Activated CD4-positive, alpha-beta memory T cell treated with anti-CD3 and anti-CD28 coated beads for 36 hours (primary cell): Measurements from ENCODE around the gene RAI2. TPM values are rescaled to one million over a fixed set of nuclear protein-coding genes. Genes with fewer than 3 reads are reported as not detected.

Experiments used
- CTCF ChIA-PET: fragments of 350-600 bp; sonication (Branson Sonifier 250); formaldehyde crosslinking; loops from one replicate; lab custom pipeline; 2021; ENCODE audit warnings: antibody characterized with exemption, inconsistent platforms; lab: Charles Lee
- POLR2A ChIA-PET: fragments of 350-600 bp; sonication (Branson Sonifier 250); formaldehyde crosslinking; loops from one replicate; lab custom pipeline; 2021; ENCODE audit warnings: antibody characterized with exemption; lab: Charles Lee
- DNase-seq: peaks from one replicate; pipeline ENCODE4 v3.0.0-alpha.2; 2020
- H3K27ac Mint-ChIP-seq: one replicate; pipeline ENCODE4 v1.8.0; 2021; ENCODE audit warnings: mixed read lengths
- H3K27me3 Mint-ChIP-seq: one replicate; pipeline ENCODE4 v1.8.0; 2021; ENCODE audit warnings: mixed read lengths
- H3K36me3 Mint-ChIP-seq: one replicate; pipeline ENCODE4 v1.8.0; 2021; ENCODE audit warnings: mixed read lengths
- H3K4me1 Mint-ChIP-seq: one replicate; pipeline ENCODE4 v1.8.0; 2021; ENCODE audit warnings: low read depth, mixed read lengths
- H3K4me3 Mint-ChIP-seq: one replicate; pipeline ENCODE4 v1.8.0; 2021; ENCODE audit warnings: mild to moderate bottlenecking, mixed read lengths
- H3K9me3 Mint-ChIP-seq: one replicate; pipeline ENCODE4 v1.8.0; 2021; ENCODE audit warnings: mixed read lengths
- intact Hi-C: fragments of 100-400 bp; cut with micrococcal nuclease; formaldehyde crosslinking; loops from one replicate; pipeline ENCODE4 v1.15.1; 2023
- total RNA-seq, 2 experiments: library from RNA; stranded (reverse); gene quantifications; one replicate each; pipeline ENCODE4 v1.2.3, GENCODE V29; 2021

Gene RAI2
- total RNA-seq, 2 experiments from 2014 or later = 0.39 to 0.43 TPM

DNA sequence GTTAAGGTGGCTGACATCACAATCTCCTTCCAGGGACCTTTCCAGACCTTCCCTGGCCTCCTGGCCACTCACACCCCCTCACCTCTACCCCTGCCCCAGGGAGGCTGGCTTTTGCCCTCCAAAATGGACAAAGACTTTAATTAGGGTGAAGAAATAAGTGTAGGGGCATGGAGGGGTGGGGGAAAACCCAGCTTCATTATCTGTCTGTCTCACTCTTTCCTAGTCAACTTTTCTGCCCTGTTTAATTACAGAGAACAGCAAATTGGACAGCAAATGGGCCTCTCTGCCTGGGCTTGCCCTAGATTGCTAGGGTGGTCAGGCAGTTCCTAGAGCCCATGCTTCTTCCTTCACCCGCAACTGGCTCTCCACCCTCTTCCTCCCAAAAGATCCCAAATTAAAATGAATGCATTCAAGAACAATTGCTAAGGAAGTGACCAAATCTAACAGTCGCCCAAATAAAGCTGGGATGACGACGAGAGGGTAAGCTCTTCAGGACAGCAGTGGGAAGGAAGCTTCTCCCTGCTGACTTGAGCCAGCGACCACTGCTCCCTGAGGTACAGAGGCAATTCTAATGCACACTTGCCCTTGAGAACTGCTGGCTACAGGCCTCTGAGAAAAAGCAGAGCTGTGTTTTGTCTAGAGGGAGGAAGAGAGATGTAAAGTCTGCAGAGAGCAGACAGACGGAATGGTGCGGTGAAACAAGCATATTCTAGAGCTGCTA lies 12.4 kb downstream of the RAI2 start:
- Mint-ChIP-seq H3K4me3 (no peak overlapping the region), H3K36me3 (no peaks in the 10 kb centered on the region), H3K27me3 (no peaks in the 10 kb centered on the region), H3K27ac (peak overlapping the region; percentile 65), H3K9me3 (no peaks in the 10 kb centered on the region), H3K4me1 (peaks cover 4% of the 10 kb centered on the region)
- ChIA-PET POLR2A (no interaction called here), CTCF (no interaction called here)
- intact Hi-C loops = no loop called here
- no peak for DNase-seq

DNA sequence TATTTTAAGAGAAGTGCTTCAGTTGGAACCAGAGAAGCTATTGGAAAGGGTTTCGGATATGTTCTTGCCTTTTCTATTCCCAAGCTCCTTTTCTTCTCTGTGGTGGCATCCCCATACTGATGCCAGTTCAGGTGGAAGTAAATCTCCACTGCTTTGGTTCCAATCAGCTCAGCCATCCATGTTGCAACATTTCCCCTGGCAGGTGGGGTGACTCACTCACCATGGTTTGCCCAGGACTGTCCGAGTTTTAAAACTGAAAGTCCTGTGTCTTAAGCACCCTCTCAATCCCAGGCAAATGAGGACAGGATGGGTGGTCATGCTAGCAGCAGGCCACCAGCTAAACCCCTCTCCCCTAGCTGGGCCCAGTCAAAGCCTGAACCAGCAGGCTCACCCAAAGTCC lies 15.1 kb downstream of the RAI2 start:
- Mint-ChIP-seq H3K36me3 (no peaks in the 10 kb centered on the region), H3K4me1 (peaks cover 4% of the 10 kb centered on the region), H3K27me3 (no peaks in the 10 kb centered on the region), H3K27ac (no peak overlapping the region), H3K9me3 (no peaks in the 10 kb centered on the region), H3K4me3 (no peak overlapping the region)
- no peak for DNase-seq
- POLR2A ChIA-PET = no interaction called here
- intact Hi-C loops = no loop called here
- CTCF ChIA-PET = no interaction called here

DNA sequence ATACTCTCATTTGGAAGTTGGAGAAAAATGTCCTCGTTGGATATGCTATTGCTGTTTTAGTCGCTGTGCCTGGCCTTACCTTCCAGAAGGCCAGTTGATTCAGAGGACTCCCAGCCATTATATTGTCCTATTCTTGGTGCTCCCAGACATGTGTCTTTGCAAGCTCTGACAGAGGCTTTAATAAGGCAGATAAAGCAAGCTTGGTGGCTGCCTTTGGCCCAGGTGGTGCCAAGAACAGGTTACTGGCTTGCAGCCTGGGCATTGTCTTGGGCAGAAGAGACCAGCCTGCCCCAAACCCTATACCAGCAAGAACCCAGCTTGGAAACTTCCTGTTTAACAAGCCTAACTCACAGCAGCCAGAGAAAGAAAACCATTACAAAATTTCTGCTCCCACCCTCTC lies 16.9 kb downstream of the RAI2 start:
- CTCF ChIA-PET = no interaction called here
- POLR2A ChIA-PET = no interaction called here
- H3K4me3 Mint-ChIP-seq = no peak overlapping the region
- no peak overlapping the region for H3K27ac Mint-ChIP-seq
- no peaks in the 10 kb centered on the region for H3K9me3 Mint-ChIP-seq
- H3K27me3 Mint-ChIP-seq = no peaks in the 10 kb centered on the region
- H3K36me3 Mint-ChIP-seq = no peaks in the 10 kb centered on the region
- H3K4me1 Mint-ChIP-seq = peaks cover 4% of the 10 kb centered on the region
- intact Hi-C loops = no loop called here
- DNase-seq = no peak

DNA sequence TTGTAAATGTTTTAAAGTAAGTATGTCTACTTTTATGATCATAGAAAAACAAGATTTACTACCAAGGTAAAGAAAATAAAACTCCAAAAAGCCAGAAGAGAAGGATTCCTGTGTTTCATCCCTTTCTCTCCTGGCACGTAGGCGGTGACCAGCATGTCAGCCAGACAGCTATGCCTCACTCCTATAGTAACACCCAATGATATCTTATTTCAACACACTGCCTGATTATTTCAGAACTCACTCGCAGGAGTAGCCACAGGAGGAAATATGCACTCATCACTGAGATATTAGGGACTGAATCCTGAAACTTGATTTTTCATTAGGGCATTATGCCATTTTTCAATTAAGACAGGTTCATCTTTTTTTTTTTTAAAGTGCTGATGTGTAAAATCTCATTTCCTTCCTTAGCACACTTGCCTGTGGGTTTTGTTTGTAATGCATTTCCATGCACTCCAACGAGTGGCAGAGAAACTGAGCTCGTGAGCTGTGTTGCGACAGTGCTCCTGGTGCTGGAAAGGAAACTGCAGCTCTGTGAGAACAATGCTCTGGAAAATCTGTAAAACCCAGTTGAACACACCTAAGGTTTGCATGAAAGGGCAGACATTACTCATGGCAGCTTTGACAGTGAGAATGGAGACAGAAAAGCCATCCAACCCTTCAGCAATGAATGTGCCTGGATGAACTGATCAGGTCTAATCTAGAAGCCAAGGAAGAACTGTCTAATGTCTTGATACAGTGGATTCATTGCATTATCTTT lies 18.2 kb downstream of the RAI2 start:
- no peak overlapping the region for H3K4me3 Mint-ChIP-seq
- CTCF ChIA-PET = no interaction called here
- no peaks in the 10 kb centered on the region for H3K9me3 Mint-ChIP-seq
- H3K36me3 Mint-ChIP-seq = no peaks in the 10 kb centered on the region
- no peaks in the 10 kb centered on the region for H3K4me1 Mint-ChIP-seq
- intact Hi-C loops = no loop called here
- POLR2A ChIA-PET = no interaction called here
- DNase-seq = no peak
- H3K27me3 Mint-ChIP-seq = no peaks in the 10 kb centered on the region
- no peak overlapping the region for H3K27ac Mint-ChIP-seq

DNA sequence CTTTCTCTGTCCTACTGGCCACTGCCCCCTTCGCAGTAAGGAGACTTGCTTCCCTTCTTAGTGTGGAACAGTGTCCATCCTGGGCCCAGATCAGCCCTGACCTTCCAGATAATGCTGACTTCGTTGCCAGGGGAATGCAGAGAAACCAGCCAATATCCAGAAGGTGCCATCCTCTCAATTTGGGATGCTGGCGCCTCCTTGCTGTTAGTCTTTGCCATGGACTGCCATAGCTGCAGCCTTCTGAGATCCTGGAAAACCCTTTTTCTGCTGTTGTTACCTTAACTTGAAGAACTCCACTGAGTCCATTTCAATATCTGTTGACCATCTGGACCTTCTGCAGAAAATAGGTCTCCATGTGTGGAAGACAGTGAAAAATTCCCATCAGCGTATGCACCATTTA lies 21.8 kb downstream of the RAI2 start:
- CTCF ChIA-PET = no interaction called here
- intact Hi-C loops = no loop called here

DNA sequence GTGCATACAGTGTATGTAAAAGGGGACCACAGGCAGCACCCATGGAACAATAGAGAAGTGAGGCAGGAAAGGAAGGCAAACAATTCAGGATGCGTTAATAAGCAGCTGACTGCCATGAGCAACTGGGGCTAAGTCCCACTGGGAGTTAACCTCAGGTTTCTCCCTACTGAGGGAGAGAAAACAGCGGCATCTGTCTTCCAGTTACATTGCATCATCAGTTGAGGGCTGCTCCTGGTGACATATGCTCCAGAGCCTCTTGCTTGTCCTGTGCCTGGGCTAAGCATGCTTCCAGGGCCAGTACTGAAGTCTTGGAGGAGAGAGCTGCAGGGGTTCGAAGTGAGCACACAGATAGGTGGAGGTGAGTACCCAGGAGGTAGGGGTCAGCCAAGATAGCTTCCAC lies 24.3 kb downstream of the RAI2 start:
- no peak for DNase-seq
- ChIA-PET CTCF (no interaction called here), POLR2A (no interaction called here)
- Mint-ChIP-seq H3K36me3 (no peaks in the 10 kb centered on the region), H3K9me3 (no peaks in the 10 kb centered on the region), H3K27me3 (no peaks in the 10 kb centered on the region), H3K4me3 (no peak overlapping the region), H3K27ac (no peak overlapping the region), H3K4me1 (no peaks in the 10 kb centered on the region)
- intact Hi-C loops = no loop called here

More for the DNA sequence above, 21.8 kb downstream of the RAI2 start:
- no peaks in the 10 kb centered on the region for H3K9me3 Mint-ChIP-seq
- DNase-seq = no peak
- no peak overlapping the region for H3K27ac Mint-ChIP-seq
- H3K27me3 Mint-ChIP-seq = no peaks in the 10 kb centered on the region
- no peaks in the 10 kb centered on the region for H3K4me1 Mint-ChIP-seq
- H3K36me3 Mint-ChIP-seq = no peaks in the 10 kb centered on the region
- POLR2A ChIA-PET = no interaction called here
- H3K4me3 Mint-ChIP-seq = no peak overlapping the region

DNA sequence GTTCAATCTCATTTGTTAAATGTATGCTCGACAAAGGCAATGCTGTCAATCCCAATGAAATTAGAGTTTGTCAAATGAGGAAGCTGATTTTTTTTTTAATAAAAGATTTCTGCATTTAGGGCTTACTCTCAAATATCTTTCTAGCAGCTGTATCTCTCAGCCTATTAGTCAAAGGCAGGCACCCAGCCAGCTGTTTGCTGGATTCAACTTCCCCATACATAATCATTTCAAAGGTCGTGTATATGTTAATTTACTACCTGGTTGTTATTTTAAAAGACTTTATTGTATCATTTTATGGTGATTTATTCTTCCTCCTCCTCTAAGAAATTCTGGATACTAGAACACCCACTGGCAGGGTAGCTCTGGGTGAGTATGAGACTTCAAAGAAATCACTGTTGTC lies 27.1 kb downstream of the RAI2 start:
- no peaks in the 10 kb centered on the region for H3K36me3 Mint-ChIP-seq
- no peak overlapping the region for H3K27ac Mint-ChIP-seq
- no peak for DNase-seq
- H3K4me1 Mint-ChIP-seq = no peaks in the 10 kb centered on the region
- intact Hi-C loops = no loop called here
- ChIA-PET CTCF (no interaction called here), POLR2A (no interaction called here)
- H3K4me3 Mint-ChIP-seq = no peak overlapping the region
- H3K27me3 Mint-ChIP-seq = no peaks in the 10 kb centered on the region
- H3K9me3 Mint-ChIP-seq = no peaks in the 10 kb centered on the region

DNA sequence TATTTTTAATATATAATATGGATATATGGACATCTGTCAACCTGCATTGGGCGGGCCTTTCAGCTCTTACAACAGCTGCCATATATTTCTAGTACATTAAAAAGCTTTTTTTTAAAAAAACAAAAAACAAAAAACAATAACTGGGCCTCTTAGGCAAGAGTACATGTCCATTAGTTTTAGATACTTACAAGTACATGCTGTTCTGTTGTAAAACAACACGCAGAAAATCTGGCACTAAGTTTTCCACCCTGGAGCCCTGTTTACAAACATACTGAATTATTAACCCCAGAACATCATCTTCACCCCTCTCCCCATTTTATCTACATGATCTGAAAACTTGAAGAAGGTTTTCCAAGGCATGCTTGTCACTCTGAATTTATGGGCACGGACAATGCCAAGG lies 29.8 kb downstream of the RAI2 start:
- POLR2A ChIA-PET = no interaction called here
- Mint-ChIP-seq H3K4me3 (no peak overlapping the region), H3K4me1 (no peaks in the 10 kb centered on the region), H3K36me3 (no peaks in the 10 kb centered on the region), H3K9me3 (no peaks in the 10 kb centered on the region), H3K27ac (no peak overlapping the region), H3K27me3 (no peaks in the 10 kb centered on the region)
- DNase-seq = no peak
- CTCF ChIA-PET = no interaction called here
- intact Hi-C loops = no loop called here

DNA sequence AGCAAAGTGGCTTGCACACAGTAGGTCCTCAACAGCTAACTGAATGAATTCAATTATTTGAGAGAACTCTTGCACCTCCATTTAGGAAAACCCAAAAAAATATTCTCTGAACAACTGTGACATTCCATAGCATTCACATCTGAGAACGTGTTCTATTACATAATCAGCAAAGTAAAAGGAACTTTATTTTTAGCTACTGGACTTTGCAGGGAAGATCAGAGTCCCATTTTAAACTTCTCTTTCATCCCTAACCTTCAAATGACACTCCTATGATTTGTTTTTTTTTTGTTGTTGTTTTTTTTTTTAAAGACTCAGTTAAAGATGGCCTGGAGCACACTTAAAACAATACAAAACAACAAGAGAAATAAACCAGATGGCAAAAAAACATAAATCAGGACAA lies 30.9 kb downstream of the RAI2 start:
- no peaks in the 10 kb centered on the region for H3K36me3 Mint-ChIP-seq
- intact Hi-C loops = no loop called here
- no peaks in the 10 kb centered on the region for H3K9me3 Mint-ChIP-seq
- POLR2A ChIA-PET = no interaction called here
- CTCF ChIA-PET = no interaction called here
- no peaks in the 10 kb centered on the region for H3K4me1 Mint-ChIP-seq
- H3K27ac Mint-ChIP-seq = no peak overlapping the region
- no peak overlapping the region for H3K4me3 Mint-ChIP-seq
- no peak for DNase-seq
- no peaks in the 10 kb centered on the region for H3K27me3 Mint-ChIP-seq

DNA sequence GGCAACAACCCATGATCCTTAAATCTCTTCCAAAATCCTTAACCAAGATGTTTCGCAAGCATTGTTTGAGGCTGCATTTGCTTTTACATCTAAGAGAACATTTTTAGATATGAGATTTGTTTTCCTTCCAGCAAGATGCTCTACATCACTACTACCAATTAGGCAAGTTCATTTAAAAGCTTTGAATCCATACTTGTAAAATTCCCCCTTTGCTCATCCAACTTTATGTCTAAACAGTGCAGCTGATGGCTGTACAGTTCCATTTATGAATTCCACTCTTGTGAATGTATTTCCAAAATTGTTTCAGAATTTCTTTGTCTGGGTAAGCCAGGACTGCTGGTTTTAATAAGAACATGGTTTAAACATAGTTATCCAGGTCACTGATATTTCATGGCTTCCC lies 31.5 kb downstream of the RAI2 start:
- CTCF ChIA-PET = no interaction called here
- intact Hi-C loops = no loop called here
- H3K36me3 Mint-ChIP-seq = no peaks in the 10 kb centered on the region
- H3K4me3 Mint-ChIP-seq = no peak overlapping the region
- POLR2A ChIA-PET = no interaction called here
- H3K27me3 Mint-ChIP-seq = no peaks in the 10 kb centered on the region
- no peaks in the 10 kb centered on the region for H3K9me3 Mint-ChIP-seq
- no peaks in the 10 kb centered on the region for H3K4me1 Mint-ChIP-seq
- no peak for DNase-seq
- no peak overlapping the region for H3K27ac Mint-ChIP-seq

DNA sequence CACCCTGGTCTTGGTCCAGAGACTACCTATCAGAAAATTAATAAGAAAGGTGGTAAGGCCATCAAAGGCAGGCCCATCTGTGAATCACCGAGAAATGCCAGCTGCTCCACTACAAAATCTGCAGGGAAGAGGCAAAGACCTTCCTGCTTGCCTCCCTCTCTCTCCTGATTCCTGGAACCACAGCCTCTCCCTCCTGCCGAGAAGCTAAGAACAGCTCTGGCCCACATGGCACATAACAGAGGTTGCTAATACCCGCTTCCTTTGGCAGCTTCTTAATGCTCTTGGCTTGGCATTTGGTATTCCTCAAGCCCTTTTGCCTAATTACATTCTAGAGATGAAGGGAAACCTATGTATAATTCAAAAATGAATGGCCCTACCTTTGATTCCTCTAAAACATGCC lies 32.9 kb downstream of the RAI2 start:
- intact Hi-C loops = no loop called here
- ChIA-PET POLR2A (no interaction called here), CTCF (no interaction called here)
- H3K36me3 Mint-ChIP-seq = no peaks in the 10 kb centered on the region
- H3K4me1 Mint-ChIP-seq = no peaks in the 10 kb centered on the region
- no peaks in the 10 kb centered on the region for H3K9me3 Mint-ChIP-seq
- H3K4me3 Mint-ChIP-seq = no peak overlapping the region
- no peak overlapping the region for H3K27ac Mint-ChIP-seq
- no peaks in the 10 kb centered on the region for H3K27me3 Mint-ChIP-seq
- no peak for DNase-seq

DNA sequence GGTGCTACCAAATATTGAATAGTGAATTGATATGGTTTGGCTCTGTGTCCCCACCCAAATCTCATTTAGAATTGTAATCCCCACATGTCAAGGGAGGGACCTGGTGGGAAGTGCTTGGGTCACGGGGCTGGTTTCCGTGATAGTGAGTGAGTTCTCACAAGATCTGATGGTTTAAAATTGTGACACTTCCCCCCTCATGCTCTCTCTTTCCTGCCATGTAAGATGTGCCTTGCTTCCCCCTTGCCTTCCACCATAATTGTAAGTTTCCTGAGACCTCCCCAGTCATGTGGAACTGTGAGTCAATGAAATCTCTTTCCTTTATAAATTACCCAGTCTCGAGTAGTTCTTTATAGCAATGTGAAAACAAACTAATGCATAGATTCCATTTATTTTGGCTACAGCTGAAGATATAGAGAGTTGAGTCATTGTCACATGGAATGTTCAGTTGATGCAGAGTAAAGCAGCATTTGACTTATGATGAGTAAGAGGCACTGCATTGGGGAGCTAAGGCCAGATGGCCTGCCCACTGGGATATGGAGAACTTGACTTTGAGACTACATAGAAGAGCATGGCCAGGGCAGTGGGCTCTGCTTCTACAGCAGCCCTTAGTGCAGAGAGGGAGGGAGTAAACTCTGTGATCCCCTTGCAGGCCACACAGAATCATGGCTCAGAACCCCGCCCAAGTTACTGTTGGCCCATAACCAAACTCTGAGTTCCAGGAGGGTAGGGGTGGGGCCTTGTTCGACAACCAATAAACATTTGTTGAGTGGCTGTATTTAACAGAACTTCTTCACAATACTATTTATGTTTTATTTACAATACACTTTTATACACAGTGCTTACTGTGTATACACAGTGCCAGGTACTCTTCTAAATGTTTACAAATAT lies 34.2 kb downstream of the RAI2 start:
- intact Hi-C loops = no loop called here
- Mint-ChIP-seq H3K4me1 (no peaks in the 10 kb centered on the region), H3K27me3 (no peaks in the 10 kb centered on the region), H3K27ac (no peak overlapping the region), H3K36me3 (no peaks in the 10 kb centered on the region), H3K9me3 (no peaks in the 10 kb centered on the region), H3K4me3 (no peak overlapping the region)
- DNase-seq = no peak
- ChIA-PET POLR2A (no interaction called here), CTCF (no interaction called here)
